ENCODE results near the gene CHRM2.

DNA sequence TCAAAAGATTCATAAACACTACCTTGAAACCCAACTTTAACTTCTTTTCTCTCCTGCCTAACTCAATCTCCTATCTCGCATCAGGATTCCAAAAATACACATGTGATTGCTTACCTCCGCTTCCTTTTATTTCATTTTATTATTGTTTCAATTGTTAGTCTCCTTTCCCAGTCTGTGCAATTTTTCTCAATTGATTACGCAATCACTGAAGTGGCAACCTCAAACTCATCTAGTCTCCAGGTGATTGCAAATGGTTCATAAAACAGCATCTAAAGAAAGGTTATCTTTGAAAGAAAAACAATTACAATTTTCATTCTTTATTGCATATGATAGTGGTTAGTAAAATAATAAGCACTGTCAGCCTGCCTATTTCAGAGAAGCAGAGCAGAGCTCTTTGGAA lies 45.6 kb downstream of the CHRM2 start:
- TF ChIP-seq CEBPB (IDR thresholded peaks at IDR 0.05) (peak; percentile 75), RAD21 (IDR thresholded peaks at IDR 0.05; ENCODE audit: low read depth) (no peak), TEAD4 (IDR thresholded peaks at IDR 0.05) (no peak), NFIC (IDR thresholded peaks at IDR 0.05) (no peak), YY1 (IDR thresholded peaks at IDR 0.05; ENCODE audit: low read depth) (no peak), EP300 (IDR thresholded peaks at IDR 0.05; ENCODE audit: borderline replicate concordance) (no peak), EGR1 (IDR thresholded peaks at IDR 0.05) (no peak), TAF1 (IDR thresholded peaks at IDR 0.05; ENCODE audit: low read depth) (no peak), FOXM1 (IDR thresholded peaks at IDR 0.05; ENCODE audit: borderline replicate concordance, low read depth) (no peak), CREB1 (IDR thresholded peaks at IDR 0.05; ENCODE audit: low read depth) (no peak)
- TF ChIP-seq, protein P1, sequence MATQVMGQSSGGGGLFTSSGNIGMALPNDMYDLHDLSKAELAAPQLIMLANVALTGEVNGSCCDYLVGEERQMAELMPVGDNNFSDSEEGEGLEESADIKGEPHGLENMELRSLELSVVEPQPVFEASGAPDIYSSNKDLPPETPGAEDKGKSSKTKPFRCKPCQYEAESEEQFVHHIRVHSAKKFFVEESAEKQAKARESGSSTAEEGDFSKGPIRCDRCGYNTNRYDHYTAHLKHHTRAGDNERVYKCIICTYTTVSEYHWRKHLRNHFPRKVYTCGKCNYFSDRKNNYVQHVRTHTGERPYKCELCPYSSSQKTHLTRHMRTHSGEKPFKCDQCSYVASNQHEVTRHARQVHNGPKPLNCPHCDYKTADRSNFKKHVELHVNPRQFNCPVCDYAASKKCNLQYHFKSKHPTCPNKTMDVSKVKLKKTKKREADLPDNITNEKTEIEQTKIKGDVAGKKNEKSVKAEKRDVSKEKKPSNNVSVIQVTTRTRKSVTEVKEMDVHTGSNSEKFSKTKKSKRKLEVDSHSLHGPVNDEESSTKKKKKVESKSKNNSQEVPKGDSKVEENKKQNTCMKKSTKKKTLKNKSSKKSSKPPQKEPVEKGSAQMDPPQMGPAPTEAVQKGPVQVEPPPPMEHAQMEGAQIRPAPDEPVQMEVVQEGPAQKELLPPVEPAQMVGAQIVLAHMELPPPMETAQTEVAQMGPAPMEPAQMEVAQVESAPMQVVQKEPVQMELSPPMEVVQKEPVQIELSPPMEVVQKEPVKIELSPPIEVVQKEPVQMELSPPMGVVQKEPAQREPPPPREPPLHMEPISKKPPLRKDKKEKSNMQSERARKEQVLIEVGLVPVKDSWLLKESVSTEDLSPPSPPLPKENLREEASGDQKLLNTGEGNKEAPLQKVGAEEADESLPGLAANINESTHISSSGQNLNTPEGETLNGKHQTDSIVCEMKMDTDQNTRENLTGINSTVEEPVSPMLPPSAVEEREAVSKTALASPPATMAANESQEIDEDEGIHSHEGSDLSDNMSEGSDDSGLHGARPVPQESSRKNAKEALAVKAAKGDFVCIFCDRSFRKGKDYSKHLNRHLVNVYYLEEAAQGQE (IDR thresholded peaks at IDR 0.05; ENCODE audit: low read depth), result no peak
- TF ChIP-seq, protein P2, sequence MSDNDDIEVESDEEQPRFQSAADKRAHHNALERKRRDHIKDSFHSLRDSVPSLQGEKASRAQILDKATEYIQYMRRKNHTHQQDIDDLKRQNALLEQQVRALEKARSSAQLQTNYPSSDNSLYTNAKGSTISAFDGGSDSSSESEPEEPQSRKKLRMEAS (IDR thresholded peaks at IDR 0.05), result no peak
- TF ChIP-seq, protein P3, sequence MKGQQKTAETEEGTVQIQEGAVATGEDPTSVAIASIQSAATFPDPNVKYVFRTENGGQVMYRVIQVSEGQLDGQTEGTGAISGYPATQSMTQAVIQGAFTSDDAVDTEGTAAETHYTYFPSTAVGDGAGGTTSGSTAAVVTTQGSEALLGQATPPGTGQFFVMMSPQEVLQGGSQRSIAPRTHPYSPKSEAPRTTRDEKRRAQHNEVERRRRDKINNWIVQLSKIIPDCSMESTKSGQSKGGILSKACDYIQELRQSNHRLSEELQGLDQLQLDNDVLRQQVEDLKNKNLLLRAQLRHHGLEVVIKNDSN (IDR thresholded peaks at IDR 0.05), result no peak

Measured in Ishikawa (cell line).